ENCODE results near the gene HOXA5. TPM values are rescaled to one million over a fixed set of nuclear protein-coding genes. Genes with fewer than 3 reads are reported as not detected.
A peak's percentile ranks its signal among the peaks of the same experiment; 100 is the strongest.

Gene HOXA5
- total RNA-seq, 1 experiment from 2014 or later, result not detected

DNA sequence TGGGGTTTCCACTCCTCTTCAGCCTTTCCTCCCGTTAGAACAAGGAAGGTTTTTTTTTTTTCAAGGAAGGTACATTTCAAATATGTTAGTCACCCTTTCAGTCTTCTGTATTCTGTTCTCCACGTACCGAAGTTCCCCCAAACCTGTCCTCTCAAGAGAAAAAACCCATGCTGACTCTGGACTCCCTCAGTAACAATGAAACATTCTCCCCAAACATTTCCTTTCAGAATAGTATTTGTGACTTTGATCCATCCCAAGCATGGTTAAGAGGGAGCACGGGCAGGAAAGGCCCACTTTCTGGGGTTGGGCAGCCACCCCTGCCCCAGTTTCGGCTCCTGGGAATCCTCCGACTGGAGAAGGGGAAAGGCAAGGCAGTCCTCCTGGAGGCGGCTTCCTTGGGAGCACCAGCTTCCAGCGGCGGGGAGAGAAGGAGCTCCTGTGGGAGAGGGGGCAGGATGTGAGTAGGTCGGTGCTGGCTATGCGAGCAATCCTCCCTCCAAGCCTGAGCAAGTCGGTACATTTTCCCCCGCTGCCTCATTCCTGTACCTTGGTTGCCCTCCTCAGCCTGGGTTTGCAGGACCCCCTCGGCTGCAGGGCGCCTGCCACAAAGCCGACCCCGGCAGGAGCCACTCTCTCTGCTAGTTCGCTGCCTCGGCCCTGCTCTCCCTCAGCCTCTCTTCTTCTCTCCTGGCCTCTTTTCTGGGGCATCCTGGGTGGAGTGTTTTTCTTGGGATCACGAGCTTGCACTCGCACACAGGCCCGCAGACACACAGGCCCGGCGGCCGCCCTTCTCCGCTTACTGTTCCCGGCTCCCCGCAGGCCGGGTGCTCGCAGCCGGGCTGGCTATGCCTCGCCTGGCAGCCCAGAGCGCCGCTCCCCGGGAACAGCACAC, 45.5 kb downstream of the HOXA5 start:
- no peaks in the 10 kb centered on the region for H3K79me1 ChIP-seq (ENCODE audit: insufficient read depth, low read depth, low read length, poor library complexity, severe bottlenecking)
- H2BK12ac ChIP-seq (ENCODE audit: insufficient read length, low read depth, low read length), result no peak overlapping the region
- no peak overlapping the region for H3K56ac ChIP-seq (ENCODE audit: insufficient read length, low read depth, low read length)
- H3K9me3 ChIP-seq (ENCODE audit: control insufficient read depth, low read depth, low read length), result no peaks in the 10 kb centered on the region
- no peak overlapping the region for H2AFZ ChIP-seq (ENCODE audit: low read length)
- no peak overlapping the region for H3K23ac ChIP-seq (ENCODE audit: insufficient read length, low read depth, low read length)
- H3K14ac ChIP-seq (ENCODE audit: insufficient read depth, low read length), result no peak overlapping the region
- H3K27ac Mint-ChIP-seq, result no peak overlapping the region
- peaks cover 100% of the 10 kb centered on the region for H3K27me3 Mint-ChIP-seq (ENCODE audit: low read depth)
- H3K23me2 ChIP-seq (ENCODE audit: insufficient read length, low read depth, low read length, poor library complexity, severe bottlenecking), result peaks cover 7% of the 10 kb centered on the region
- H2BK20ac ChIP-seq (ENCODE audit: low read depth, low read length, poor library complexity, severe bottlenecking), result no peak overlapping the region
- H3K9me3 Mint-ChIP-seq, result peaks cover 7 to 31% of the 10 kb centered on the region in 2 experiments
- peaks cover 95% of the 10 kb centered on the region for H3K27me3 ChIP-seq (ENCODE audit: insufficient read depth, low read length)
- no peak overlapping the region for H3K9ac ChIP-seq (ENCODE audit: extremely low read depth, insufficient read length, low read length)
- no peak overlapping the region for H3K18ac ChIP-seq (ENCODE audit: insufficient read length, low read depth, low read length)
- no peak overlapping the region for H2BK120ac ChIP-seq (ENCODE audit: low read depth, low read length, poor library complexity, severe bottlenecking)
- H3K79me2 ChIP-seq (ENCODE audit: insufficient read depth, low read length), result no peaks in the 10 kb centered on the region
- no peak overlapping the region for H4K91ac ChIP-seq (ENCODE audit: insufficient read length, low read depth, low read length)
- H3K4me3 Mint-ChIP-seq, result peak overlapping the region in 1 of 2 experiments; percentile 86; a peak in 3 of 5 replicates
- no peaks in the 10 kb centered on the region for H3K4me1 ChIP-seq (ENCODE audit: insufficient read depth, low read length)
- TF ChIP-seq, protein P1, sequence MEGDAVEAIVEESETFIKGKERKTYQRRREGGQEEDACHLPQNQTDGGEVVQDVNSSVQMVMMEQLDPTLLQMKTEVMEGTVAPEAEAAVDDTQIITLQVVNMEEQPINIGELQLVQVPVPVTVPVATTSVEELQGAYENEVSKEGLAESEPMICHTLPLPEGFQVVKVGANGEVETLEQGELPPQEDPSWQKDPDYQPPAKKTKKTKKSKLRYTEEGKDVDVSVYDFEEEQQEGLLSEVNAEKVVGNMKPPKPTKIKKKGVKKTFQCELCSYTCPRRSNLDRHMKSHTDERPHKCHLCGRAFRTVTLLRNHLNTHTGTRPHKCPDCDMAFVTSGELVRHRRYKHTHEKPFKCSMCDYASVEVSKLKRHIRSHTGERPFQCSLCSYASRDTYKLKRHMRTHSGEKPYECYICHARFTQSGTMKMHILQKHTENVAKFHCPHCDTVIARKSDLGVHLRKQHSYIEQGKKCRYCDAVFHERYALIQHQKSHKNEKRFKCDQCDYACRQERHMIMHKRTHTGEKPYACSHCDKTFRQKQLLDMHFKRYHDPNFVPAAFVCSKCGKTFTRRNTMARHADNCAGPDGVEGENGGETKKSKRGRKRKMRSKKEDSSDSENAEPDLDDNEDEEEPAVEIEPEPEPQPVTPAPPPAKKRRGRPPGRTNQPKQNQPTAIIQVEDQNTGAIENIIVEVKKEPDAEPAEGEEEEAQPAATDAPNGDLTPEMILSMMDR (conservative IDR thresholded peaks at IDR 0.05), result no peak
- no peak overlapping the region for H2BK15ac ChIP-seq (ENCODE audit: low read depth, low read length)
- no peak overlapping the region for H4K8ac ChIP-seq (replicated peaks; ENCODE audit: insufficient read length, low read depth, low read length)
- no peak overlapping the region for H3K4me2 ChIP-seq (ENCODE audit: insufficient read depth, insufficient read length, low read length)
- H3K4ac ChIP-seq (ENCODE audit: low read depth, low read length), result no peak overlapping the region
- no peak overlapping the region for H2BK5ac ChIP-seq (ENCODE audit: insufficient read length, low read length)
- H3K4me1 Mint-ChIP-seq, result peaks cover 38 to 65% of the 10 kb centered on the region in 2 experiments
- no peak overlapping the region for H3T11ph ChIP-seq (ENCODE audit: low read length)
- no peak overlapping the region for H2AK5ac ChIP-seq (ENCODE audit: insufficient read length, low read length)
- H3K27ac ChIP-seq (ENCODE audit: insufficient read length, low read depth, low read length), result no peak overlapping the region
- peaks cover 2% of the 10 kb centered on the region for H4K20me1 ChIP-seq (ENCODE audit: control insufficient read depth, insufficient read depth, insufficient read length)
- no peak for DNase-seq
- H4K5ac ChIP-seq (ENCODE audit: insufficient read length, low read depth, low read length), result no peak overlapping the region
- no peaks in the 10 kb centered on the region for H3K36me3 Mint-ChIP-seq (ENCODE audit: insufficient read depth in 1 of 3, low read depth in 3 of 3)
- WGBS (ENCODE audit: extremely low coverage, insufficient read length, low lambda C conversion rate), result no CpG with 5 or more reads among the region's 35 CpGs

Measured in H9 (cell line).